VCaP (cell line): ENCODE measurements around the gene CAPZB.

Experiments
- H3K27ac ChIP-seq: fragments of 450-650 bp; 2 replicates; pipeline ENCODE4 v1.5.1; 2017
- CTCF ChIP-seq: fragments of 450-650 bp; conservative IDR thresholded peaks from 2 replicates; pipeline ENCODE4 v1.5.1; 2017; ENCODE audit warnings: mild to moderate bottlenecking, moderate library complexity

CAPZB gene

GRCh38 chr1:19485362-19486187 lies at the start of gene CAPZB:
TSS of gene CAPZB (minus strand) at chr1:19485539. CDS start at chr1:19485438, 101 bp downstream.
- peak within 1 kb of the TSS; percentile 90 for H3K27ac ChIP-seq
- no peak for TF ChIP-seq CTCF

- no peak overlapping the region for H3K27ac ChIP-seq
- TF ChIP-seq CTCF: no peak
Measured at GRCh38 chr1:19534281-19534680, 48.9 kb upstream of the CAPZB start.

GRCh38 chr1:19533626-19534025 lies 48.3 kb upstream of the CAPZB start:
- no peak overlapping the region for H3K27ac ChIP-seq
- TF ChIP-seq CTCF: no peak

GRCh38 chr1:19532519-19532918 lies 47.2 kb upstream of the CAPZB start:
- TF ChIP-seq CTCF: no peak
- H3K27ac ChIP-seq: no peak overlapping the region

GRCh38 chr1:19529664-19530063 lies 44.3 kb upstream of the CAPZB start:
- H3K27ac ChIP-seq: no peak overlapping the region
- TF ChIP-seq CTCF: no peak

GRCh38 chr1:19528438-19528837 lies 43.1 kb upstream of the CAPZB start:
- TF ChIP-seq CTCF: no peak
- H3K27ac ChIP-seq: no peak overlapping the region

- no peak for TF ChIP-seq CTCF
- no peak overlapping the region for H3K27ac ChIP-seq
Measured at GRCh38 chr1:19525607-19526545, 40.5 kb upstream of the CAPZB start.
